ENCODE data around the gene CIROP.

The CIROP gene

GRCh38 chr14:23122086-23122485 is 17.3 kb upstream of the CIROP start:
- ChIA-PET POLR2A (interaction anchor here (0.6 kb wide), 1 partner anchor 204 kb away, joined by 3 read pairs; no protein-coding TSS in a partner anchor), CTCF (interaction anchor here (0.6 to 20.1 kb wide), 28 partner anchors 8 to 565 kb away, joined by 3 to 1439 read pairs (median 8); partner anchors contain the start of genes ACIN1, RNF212B and SLC7A8)
- no peak for TF ChIP-seq CTCF (IDR thresholded peaks at IDR 0.05; ENCODE audit: insufficient read depth, low read length, missing control alignments)
- no peak overlapping the region for H3K4me3 ChIP-seq (ENCODE audit: low read depth, low read length)
- DNase-seq (ENCODE audit: low read depth, low spot score): no peak

DNA sequence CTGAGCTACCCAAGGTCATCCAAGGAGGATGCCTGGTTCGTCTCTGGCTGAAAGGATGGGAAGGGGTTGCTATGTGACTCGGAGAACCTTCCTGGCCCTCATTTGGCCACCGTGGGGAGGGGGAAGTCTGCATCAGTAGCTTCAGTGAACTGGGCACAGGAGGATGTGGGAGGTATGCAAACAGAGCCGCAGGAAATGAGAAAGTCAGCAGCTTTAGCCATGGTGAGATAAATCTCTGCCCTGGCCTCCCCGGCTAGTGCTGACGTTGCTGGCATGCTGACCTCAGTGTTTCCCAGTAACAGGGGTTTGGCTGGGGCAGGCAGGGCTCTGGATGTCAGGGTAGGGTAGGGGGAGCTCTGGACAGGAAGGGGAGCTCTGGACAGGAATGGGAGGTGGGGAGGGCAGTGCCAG is 16.6 kb upstream of the CIROP start:
- ChIA-PET CTCF (interaction anchor here (0.6 to 20.1 kb wide), 45 partner anchors 9 to 564 kb away, joined by 3 to 1439 read pairs (median 8); partner anchors contain the start of genes ACIN1, PABPN1, RNF212B and SLC7A8), POLR2A (interaction anchor here (0.6 to 1.3 kb wide), 2 partner anchors 50 to 205 kb away, joined by 3 to 4 read pairs; no protein-coding TSS in a partner anchor)
- TF ChIP-seq CTCF (IDR thresholded peaks at IDR 0.05; ENCODE audit: insufficient read depth, low read length, missing control alignments): no peak
- no peak for DNase-seq (ENCODE audit: low read depth, low spot score)
- no peak overlapping the region for H3K4me3 ChIP-seq (ENCODE audit: low read depth, low read length)

DNA sequence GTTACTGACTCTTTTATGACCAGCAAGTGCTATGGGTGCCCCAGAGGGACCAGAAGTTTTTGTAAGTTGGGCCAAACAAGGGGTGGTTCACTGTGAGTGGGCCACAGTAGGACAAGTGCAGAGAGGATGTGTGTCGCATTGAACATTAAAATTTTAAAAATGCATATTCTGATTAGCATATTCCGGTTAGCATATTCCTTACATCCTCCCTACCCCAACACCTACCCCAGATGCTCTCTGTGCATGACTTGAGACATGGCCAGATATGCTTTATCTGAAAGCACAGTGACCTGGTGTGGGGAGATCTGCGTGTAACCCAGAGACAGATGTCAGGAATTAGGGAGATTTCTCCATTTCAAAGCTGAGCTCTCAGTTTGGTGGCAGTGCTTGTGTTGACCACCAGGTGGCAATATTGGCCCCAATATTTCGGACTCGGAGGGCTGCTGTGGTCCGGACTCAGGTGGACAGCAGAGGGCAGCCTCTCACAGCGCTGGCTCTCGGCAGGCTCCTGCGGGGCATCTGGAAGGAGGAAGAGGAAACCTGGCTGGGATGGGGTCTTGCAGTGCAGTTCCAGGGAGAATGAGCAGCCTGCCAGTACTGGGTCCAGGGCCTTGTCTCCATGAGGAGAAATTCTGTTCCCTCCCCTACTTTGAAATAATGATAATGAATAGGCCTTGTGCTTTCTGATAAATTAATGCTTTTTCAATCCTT is 15.9 kb upstream of the CIROP start:
- ChIA-PET CTCF (interaction anchor here (0.6 to 20.1 kb wide), 55 partner anchors 8 to 565 kb away, joined by 3 to 1439 read pairs (median 5); partner anchors contain the start of genes PABPN1 and SLC7A8), POLR2A (interaction anchor here (0.6 to 1.3 kb wide), 2 partner anchors 51 to 64 kb away, joined by 4 read pairs; no protein-coding TSS in a partner anchor)
- DNase-seq (ENCODE audit: low read depth, low spot score): no peak
- peak; percentile 99 for TF ChIP-seq CTCF (IDR thresholded peaks at IDR 0.05; ENCODE audit: insufficient read depth, low read length, missing control alignments)
- no peak overlapping the region for H3K4me3 ChIP-seq (ENCODE audit: low read depth, low read length)

GRCh38 chr14:23119363-23120327 is 14.9 kb upstream of the CIROP start:
- TF ChIP-seq CTCF (IDR thresholded peaks at IDR 0.05; ENCODE audit: insufficient read depth, low read length, missing control alignments): no peak
- ChIA-PET CTCF (interaction anchor here (0.7 to 20.1 kb wide), 20 partner anchors 10 to 181 kb away, joined by 3 to 1439 read pairs (median 7); partner anchors contain the start of gene SLC7A8), POLR2A (no interaction called here)
- H3K4me3 ChIP-seq (ENCODE audit: low read depth, low read length): no peak overlapping the region
- DNase-seq (ENCODE audit: low read depth, low spot score): no peak

- no peak for TF ChIP-seq CTCF (IDR thresholded peaks at IDR 0.05; ENCODE audit: insufficient read depth, low read length, missing control alignments)
- CTCF ChIA-PET: interaction anchor here (0.7 to 20.1 kb wide), 10 partner anchors 24 to 177 kb away, joined by 3 to 1439 read pairs (median 8); partner anchors contain the start of gene SLC7A8
- no peak within 1 kb of the TSS for H3K4me3 ChIP-seq (ENCODE audit: low read depth, low read length)
- no peak for DNase-seq (ENCODE audit: low read depth, low spot score)
- POLR2A ChIA-PET: no interaction called here
Measured at GRCh38 chr14:23118506-23119362, 13.9 kb upstream of the CIROP start, which contains the start of gene CEBPE. Gene CEBPE, minus strand, starts transcription at chr14:23119255. Its CDS starts 164 bp downstream, at chr14:23119091.

Measured in AG04449 (cell line).